NT2/D1 (cell line): ENCODE data around the gene KIF23.

Experiments
- DNase-seq: peaks from one replicate; pipeline ENCODE4 v3.0.0-alpha.2; 2011; ENCODE audit warnings: low read depth, low spot score
- H3K27me3 ChIP-seq: 2 replicates; pipeline ENCODE4 v1.6.0; 2011; ENCODE audit warnings: mild to moderate bottlenecking; ENCODE audit not compliant: insufficient read length, insufficient read depth
- H3K36me3 ChIP-seq: 2 replicates; pipeline ENCODE4 v1.6.1; 2011; ENCODE audit warnings: mild to moderate bottlenecking, low read length, mixed read lengths; ENCODE audit not compliant: insufficient read depth, insufficient read length
- H3K4me1 ChIP-seq: 2 replicates; pipeline ENCODE4 v1.5.1; 2011; ENCODE audit not compliant: insufficient read depth, insufficient read length
- H3K4me3 ChIP-seq: 2 replicates; pipeline ENCODE4 v1.5.1; 2011; ENCODE audit warnings: low read depth; ENCODE audit not compliant: insufficient read length
- H3K9ac ChIP-seq: 2 replicates; pipeline ENCODE4 v1.6.0; 2011; ENCODE audit warnings: low read depth; ENCODE audit not compliant: insufficient read length
- H3K9me3 ChIP-seq: 2 replicates; pipeline ENCODE4 v1.5.1; 2011; ENCODE audit warnings: mild to moderate bottlenecking, low read length; ENCODE audit not compliant: insufficient read depth
- SUZ12 ChIP-seq: IDR thresholded peaks from 2 replicates; pipeline ENCODE4 v1.6.1; 2011; ENCODE audit not compliant: insufficient read length, insufficient read depth; ENCODE audit errors: extremely low read depth
- YY1 ChIP-seq: IDR thresholded peaks from 2 replicates; pipeline ENCODE4 v1.6.1; 2011; ENCODE audit not compliant: insufficient read length, insufficient read depth
- ZNF274 ChIP-seq: IDR thresholded peaks from 2 replicates; pipeline ENCODE4 v1.6.1; 2011; ENCODE audit warnings: mild to moderate bottlenecking, low read depth, low read length

Gene KIF23

DNA sequence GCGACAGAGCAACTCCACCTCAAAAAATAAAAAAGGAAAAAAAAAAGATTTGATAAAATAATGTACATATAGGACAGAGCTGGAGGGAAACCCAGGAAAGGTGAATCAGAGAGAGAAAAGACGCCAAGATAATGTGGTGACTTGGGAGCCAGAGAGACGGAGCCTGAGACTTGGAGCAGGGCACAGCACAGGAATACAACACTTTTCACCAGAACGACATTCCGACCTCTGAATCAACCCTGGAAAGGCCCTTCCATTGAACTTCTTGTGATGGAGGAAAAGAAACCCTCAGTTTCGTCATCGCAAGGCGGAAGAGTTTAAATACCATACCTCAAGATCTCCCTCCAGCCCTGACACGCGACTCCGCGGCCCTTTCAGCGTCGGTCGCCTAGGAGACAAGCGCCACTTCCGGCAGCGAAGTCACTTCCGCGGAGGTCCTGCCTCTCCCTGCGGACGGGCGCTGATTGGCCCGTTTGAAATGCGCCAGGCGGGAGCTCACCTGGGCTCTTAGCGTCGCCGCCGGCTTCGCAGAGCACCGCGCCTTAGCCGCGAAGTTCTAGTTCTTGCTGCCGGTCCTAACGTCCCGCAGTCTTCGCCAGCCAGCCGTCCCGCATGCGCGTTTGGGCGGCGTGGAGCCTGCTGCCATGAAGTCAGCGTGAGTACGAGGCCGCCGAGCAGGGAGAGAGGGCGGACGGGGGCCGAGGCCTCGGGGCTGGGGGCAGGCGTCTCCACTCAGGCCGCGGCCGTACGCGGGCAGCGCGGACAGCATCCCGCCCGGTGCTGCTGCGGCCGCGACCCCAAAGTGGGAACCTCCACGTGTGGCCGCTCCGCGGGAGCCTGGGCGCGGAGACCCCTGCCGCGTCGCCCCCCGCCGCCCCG lies at the start of gene KIF23:
Gene KIF23, plus strand, starts transcription at position 528 of the 879 bp plus-strand sequence. Its CDS starts 117 bp downstream, at position 645.
- Histone ChIP-seq H3K36me3 (peaks cover 33% of the 10 kb centered on the region), H3K4me1 (no peaks in the 10 kb centered on the region), H3K9me3 (no peaks in the 10 kb centered on the region), H3K27me3 (no peaks in the 10 kb centered on the region), H3K9ac (peak within 1 kb of the TSS; percentile 88), H3K4me3 (peak within 1 kb of the TSS; percentile 85)
- DNase-seq, result peak; percentile 91
- TF ChIP-seq YY1, result no peak

DNA sequence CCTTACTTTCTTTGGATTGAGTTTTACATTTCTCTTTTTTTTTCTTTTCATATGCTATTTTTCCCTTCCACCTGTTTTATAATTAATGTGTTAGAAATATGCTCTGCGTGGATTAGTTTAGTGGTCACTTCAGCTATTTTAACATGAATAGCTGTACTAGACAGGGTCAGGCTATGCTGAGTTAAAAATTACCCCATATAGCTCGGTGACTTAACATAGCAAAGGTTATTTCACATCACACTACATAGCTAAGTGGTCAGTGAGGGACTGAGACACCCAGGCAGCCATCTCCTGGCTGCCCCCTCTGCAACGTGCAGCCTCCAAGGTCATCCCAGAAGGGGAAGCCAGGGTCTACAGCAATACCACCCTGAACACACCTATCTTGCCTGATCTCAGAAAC lies 46.9 kb upstream of the KIF23 start:
- H3K27me3 ChIP-seq, result no peaks in the 10 kb centered on the region
- no peaks in the 10 kb centered on the region for H3K36me3 ChIP-seq
- DNase-seq, result no peak
- H3K9me3 ChIP-seq, result no peaks in the 10 kb centered on the region
- H3K4me3 ChIP-seq, result no peak overlapping the region
- no peak for TF ChIP-seq SUZ12
- TF ChIP-seq ZNF274, result no peak
- H3K4me1 ChIP-seq, result no peaks in the 10 kb centered on the region
- H3K9ac ChIP-seq, result no peak overlapping the region

DNA sequence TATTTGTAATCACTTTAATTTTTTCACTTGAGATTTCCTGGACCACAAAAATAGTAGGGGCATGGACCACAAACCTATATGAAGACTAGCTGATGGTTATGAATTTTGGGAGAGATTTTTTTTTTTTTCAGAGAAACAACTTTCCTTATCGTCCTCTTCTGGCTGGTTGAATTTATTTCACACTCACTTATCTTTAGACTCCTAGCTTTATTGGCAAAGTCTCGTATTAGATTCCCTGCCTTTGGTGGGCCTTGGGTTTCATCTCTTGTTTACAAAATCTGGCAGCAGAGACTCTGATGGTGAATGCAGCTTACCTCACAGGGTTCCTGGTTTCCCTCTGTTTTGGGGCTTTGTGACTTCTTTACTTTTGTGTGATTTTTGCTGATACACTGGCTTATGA lies 44.5 kb upstream of the KIF23 start:
- no peaks in the 10 kb centered on the region for H3K36me3 ChIP-seq
- no peak overlapping the region for H3K9ac ChIP-seq
- no peak overlapping the region for H3K4me3 ChIP-seq
- no peaks in the 10 kb centered on the region for H3K4me1 ChIP-seq
- no peak for DNase-seq
- TF ChIP-seq ZNF274 (no peak), YY1 (no peak), SUZ12 (no peak)
- no peaks in the 10 kb centered on the region for H3K9me3 ChIP-seq
- no peaks in the 10 kb centered on the region for H3K27me3 ChIP-seq

DNA sequence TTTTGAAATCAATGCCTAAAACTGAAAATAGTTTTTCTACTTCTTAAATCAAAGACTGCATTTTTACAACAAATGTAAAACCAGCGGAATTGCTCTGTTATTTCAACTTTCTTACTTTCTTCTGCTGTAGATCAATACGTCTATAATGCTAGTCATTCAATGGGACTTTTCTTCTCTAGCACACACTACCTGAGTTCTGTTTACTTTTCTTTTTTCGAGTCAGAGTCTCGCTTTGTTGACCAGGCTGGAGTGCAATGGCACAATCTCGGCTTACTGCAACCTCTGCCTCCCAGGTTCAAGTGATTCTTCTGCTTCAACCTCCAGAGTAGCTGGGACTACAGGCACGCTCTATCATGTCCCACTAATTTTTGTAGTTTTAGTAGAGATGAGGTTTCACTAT lies 40.7 kb upstream of the KIF23 start:
- no peaks in the 10 kb centered on the region for H3K27me3 ChIP-seq
- no peak overlapping the region for H3K4me3 ChIP-seq
- no peaks in the 10 kb centered on the region for H3K4me1 ChIP-seq
- no peak for DNase-seq
- H3K9me3 ChIP-seq, result no peaks in the 10 kb centered on the region
- no peak overlapping the region for H3K9ac ChIP-seq
- H3K36me3 ChIP-seq, result no peaks in the 10 kb centered on the region
- TF ChIP-seq ZNF274 (no peak), SUZ12 (no peak), YY1 (no peak)

DNA sequence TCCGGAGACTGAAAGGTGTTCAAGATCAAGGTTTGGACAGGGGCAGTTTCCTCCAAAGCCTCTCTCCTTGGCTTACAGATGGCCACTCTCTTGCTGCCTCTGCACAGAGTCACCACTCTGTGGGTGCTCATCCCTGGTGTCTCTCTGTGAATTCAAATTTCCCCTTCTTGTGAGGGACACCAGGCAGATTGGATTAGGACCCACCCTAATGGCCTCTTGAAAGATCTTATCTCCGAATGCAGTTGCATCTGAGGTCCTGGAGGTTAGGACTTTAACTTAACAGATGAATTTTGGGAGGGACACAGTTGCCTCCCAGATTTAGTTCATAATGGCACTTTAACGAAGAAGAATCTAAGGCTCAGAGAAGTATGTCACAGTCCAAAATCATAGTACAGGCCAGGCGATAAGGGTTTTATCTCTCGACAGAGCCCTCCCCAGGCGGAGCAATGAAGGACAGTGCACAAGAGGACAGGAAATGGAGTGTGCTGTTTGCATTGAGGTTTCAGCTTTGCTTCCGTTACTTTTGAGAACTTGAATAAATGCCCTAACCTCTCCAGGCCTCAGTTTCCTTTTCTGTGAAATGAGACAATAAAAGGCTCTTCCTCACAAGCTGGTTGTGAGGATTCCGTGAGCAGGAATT lies 38.9 kb upstream of the KIF23 start:
- Histone ChIP-seq H3K27me3 (no peaks in the 10 kb centered on the region), H3K36me3 (no peaks in the 10 kb centered on the region), H3K4me1 (no peaks in the 10 kb centered on the region), H3K9ac (no peak overlapping the region), H3K4me3 (no peak overlapping the region), H3K9me3 (no peaks in the 10 kb centered on the region)
- TF ChIP-seq YY1 (no peak), SUZ12 (no peak), ZNF274 (no peak)
- no peak for DNase-seq

DNA sequence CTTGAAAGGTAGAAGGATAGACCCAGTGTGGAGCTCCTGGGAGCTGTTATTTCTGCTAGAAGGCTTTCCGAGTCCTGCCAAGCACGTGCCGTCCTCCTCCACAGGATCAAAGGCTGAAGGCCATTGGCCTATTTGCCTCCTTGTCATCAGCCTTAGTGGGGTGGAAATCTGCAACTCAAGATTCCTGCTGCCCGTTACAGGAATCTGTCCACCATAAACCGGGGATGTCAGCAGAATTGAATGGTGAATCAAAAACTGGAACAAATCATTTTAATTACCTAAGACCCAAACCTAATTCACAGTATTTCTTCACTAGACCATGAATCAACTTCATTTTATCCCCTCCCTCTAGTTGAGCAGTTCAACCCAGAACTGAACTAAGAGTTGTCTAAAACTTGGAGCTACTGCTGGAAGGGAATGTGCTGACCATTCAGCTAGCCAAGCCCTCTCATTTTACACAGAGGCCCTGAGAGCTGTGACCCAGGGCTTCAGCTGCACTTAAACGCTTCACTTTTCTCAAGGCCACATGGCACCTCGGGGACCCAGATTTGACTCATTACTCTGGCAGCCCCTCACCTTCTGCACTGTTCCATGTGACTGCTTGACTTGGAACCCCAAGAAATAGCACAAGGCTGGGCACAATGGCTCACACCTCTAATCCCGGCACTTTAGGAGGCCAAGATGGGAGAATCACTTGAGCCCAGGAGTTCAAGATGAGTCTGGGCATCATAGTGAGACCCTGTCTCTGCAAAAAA lies 36.8 kb upstream of the KIF23 start:
- Histone ChIP-seq H3K36me3 (no peaks in the 10 kb centered on the region), H3K9me3 (no peaks in the 10 kb centered on the region), H3K9ac (no peak overlapping the region), H3K4me3 (no peak overlapping the region), H3K4me1 (peaks cover 4% of the 10 kb centered on the region), H3K27me3 (no peaks in the 10 kb centered on the region)
- TF ChIP-seq ZNF274 (no peak), SUZ12 (no peak), YY1 (no peak)
- no peak for DNase-seq

DNA sequence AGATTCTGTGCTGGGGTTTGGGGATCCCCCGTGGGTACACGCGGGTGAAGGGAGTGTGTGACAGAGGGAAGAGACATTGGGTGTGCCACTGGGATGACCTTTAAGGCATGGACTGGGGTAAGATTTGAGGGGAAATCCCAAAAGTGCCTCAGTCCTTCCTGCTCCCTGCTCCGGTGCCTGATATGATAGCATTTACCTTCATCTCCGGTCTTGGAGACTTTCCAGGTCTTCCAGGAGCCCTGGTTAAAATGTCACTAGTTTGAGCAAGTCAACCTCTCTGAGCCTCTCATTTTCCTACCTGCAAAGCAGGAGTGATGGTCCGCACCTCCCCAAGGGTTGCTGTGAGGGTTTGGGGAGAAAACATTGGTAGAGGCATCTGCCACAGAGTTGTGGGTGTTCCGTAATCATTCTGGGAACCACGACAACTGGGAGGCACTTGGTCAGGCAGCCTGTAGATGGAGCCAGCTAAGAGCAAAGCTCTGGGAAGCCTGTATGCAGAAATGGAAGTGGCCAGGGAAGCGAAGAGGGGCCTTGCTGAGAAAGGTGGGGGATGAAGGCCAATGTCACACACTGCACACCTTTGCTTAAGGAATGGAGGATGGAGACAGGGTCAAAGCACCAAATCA lies 33.9 kb upstream of the KIF23 start:
- H3K9ac ChIP-seq, result no peak overlapping the region
- H3K36me3 ChIP-seq, result no peaks in the 10 kb centered on the region
- DNase-seq, result peak; percentile 32
- H3K27me3 ChIP-seq, result no peaks in the 10 kb centered on the region
- H3K4me3 ChIP-seq, result no peak overlapping the region
- peaks cover 4% of the 10 kb centered on the region for H3K4me1 ChIP-seq
- no peaks in the 10 kb centered on the region for H3K9me3 ChIP-seq
- TF ChIP-seq ZNF274 (no peak), SUZ12 (no peak), YY1 (no peak)
